ENCODE data around the gene HDAC10. TPM values are rescaled to one million over a fixed set of nuclear protein-coding genes. Genes with fewer than 3 reads are reported as not detected.

HDAC10 gene
- total RNA-seq, 1 donor from 2014 or later: 47.9 TPM

DNA sequence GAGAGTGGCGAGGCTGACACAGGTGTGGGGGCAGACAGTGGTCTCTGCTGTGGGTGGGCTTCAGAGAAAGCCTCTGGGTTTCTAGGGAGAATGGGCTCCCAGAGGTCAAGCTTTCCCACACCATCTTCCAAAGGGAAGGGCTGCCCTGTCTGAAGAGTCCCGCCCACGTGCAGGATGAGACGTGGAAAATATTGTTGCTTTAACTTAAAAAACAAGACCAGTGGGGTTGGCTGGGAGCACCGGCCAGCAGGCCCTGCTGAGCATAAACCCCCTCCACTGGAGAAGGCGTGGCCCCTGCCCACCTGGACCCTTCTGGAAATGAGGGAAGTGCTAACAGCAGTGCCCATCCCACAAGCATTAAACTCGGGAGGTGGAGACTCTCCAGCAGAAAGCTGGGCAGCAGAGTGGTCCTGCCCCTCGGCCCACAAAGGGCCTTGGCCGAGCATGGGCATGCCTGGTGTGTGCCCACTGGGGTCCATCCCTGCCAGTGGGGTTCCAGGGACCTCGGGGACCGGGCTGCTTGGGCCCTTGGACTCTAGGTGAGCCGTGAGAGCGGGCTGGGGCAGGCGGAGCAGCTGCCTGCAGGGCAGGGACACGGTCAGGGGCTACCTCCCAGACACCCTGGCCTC, 34.9 kb downstream of the HDAC10 start:
- no peak for ATAC-seq
- peak; percentile 36 for DNase-seq
- Histone ChIP-seq H3K27ac (no peak overlapping the region), H3K4me1 (peaks cover 6% of the 10 kb centered on the region), H3K4me3 (no peak overlapping the region), H3K27me3 (ENCODE audit: low read depth) (no peaks in the 10 kb centered on the region), H3K36me3 (peaks cover 91% of the 10 kb centered on the region), H3K9me3 (no peaks in the 10 kb centered on the region)
- intact Hi-C loops (cut with DNase I): no loop called here
- no peak for TF ChIP-seq CTCF (IDR thresholded peaks at IDR 0.05)

DNA sequence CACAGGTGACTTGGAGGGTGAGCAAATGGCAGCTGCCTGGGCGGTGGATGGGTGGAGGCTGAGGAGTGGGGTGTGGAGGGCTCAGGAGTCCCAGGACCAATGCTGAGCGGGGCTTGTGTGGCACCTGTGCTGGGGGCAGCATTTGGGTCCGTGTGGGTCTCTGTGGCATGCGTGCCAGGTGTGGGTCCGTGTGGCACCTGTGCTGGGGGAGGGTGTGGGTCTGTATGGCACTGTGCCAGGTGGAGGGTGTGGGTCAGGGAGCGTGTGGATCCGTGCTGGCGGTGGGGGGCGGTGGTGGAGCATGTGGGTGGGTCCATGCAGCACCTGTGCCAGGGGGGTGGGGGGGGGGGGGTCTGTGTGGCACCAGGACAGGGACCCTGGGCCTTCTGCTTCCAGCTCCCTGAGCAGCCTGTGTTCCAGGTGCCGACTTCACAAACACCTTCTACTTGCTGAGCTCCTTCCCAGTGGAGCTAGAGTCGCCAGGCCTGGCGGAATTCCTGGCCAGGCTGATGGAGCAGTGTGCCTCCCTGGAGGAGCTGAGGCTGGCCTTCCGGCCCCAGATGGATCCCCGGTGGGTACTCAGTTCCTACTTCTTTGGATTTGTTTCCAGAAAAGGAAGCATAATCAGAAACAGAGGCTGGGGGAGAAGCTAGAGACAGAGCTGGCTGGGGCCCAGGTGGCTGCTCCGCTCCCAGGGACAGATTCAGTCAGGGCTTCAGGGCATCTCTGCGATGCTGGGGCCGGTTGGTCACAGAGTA, 35.6 kb downstream of the HDAC10 start:
- Histone ChIP-seq H3K4me3 (no peak overlapping the region), H3K27me3 (ENCODE audit: low read depth) (no peaks in the 10 kb centered on the region), H3K36me3 (peaks cover 91% of the 10 kb centered on the region), H3K27ac (no peak overlapping the region), H3K9me3 (no peaks in the 10 kb centered on the region), H3K4me1 (peaks cover 6% of the 10 kb centered on the region)
- no peak for TF ChIP-seq CTCF (IDR thresholded peaks at IDR 0.05)
- intact Hi-C loops (cut with DNase I): no loop called here
- peak; percentile 38 for DNase-seq
- no peak for ATAC-seq

GRCh38 chr22:50213263-50213662, 37.8 kb downstream of the HDAC10 start:
- Histone ChIP-seq H3K4me3 (no peak overlapping the region), H3K4me1 (no peaks in the 10 kb centered on the region), H3K9me3 (no peaks in the 10 kb centered on the region), H3K27me3 (ENCODE audit: low read depth) (no peaks in the 10 kb centered on the region), H3K36me3 (peaks cover 98% of the 10 kb centered on the region), H3K27ac (no peak overlapping the region)
- no peak for TF ChIP-seq CTCF (IDR thresholded peaks at IDR 0.05)
- intact Hi-C loops (cut with DNase I): no loop called here
- DNase-seq: no peak
- no peak for ATAC-seq

- Histone ChIP-seq H3K4me3 (no peak overlapping the region), H3K4me1 (peaks cover 14% of the 10 kb centered on the region), H3K9me3 (no peaks in the 10 kb centered on the region), H3K27me3 (ENCODE audit: low read depth) (no peaks in the 10 kb centered on the region), H3K36me3 (peaks cover 98% of the 10 kb centered on the region), H3K27ac (no peak overlapping the region)
- ATAC-seq (no peak), DNase-seq (no peak)
- TF ChIP-seq CTCF (IDR thresholded peaks at IDR 0.05): no peak
- intact Hi-C loops (cut with DNase I): no loop called here
Observed at GRCh38 chr22:50211147-50211546, 39.9 kb downstream of the HDAC10 start.

DNA sequence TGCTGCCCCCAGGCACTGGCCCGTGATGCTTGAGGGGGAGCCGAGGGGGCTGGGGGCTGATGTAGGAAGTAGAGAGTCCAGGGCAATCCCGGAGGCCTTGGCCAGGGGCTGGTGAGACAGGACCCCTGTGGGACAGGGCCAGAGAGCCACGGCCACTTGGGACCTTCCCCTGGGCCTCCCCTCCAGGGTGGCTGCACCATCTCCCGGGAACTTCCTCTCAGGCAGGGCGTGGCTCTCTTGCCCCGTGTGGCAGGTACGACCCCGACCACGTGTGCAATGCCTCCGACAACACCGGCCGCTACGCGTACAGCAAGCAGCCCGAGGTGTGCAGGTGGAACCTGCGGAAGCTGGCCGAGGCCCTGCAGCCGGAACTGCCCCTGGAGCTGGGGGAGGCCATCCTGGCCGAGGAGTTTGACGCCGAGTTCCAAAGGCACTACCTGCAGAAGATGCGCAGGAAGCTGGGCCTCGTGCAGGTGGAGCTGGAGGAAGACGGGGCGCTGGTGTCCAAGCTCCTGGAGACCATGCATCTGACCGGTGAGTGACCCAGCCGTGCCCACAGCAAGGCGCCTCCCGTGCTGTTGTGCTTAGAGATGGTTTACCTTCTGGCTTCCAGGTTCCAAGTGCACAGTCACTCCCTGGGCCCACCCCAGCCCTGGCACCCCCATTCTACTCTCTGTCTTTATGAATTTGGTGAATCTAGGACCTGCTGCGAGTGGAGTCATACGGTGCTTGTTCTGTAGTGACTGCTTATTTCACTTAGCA, 40.5 kb downstream of the HDAC10 start:
- H3K27ac ChIP-seq: no peak overlapping the region
- DNase-seq (peak; percentile 48), ATAC-seq (peak in 1 of 2 donors; percentile 4)
- no peaks in the 10 kb centered on the region for H3K9me3 ChIP-seq
- intact Hi-C loops (cut with DNase I): no loop called here
- no peak for TF ChIP-seq CTCF (IDR thresholded peaks at IDR 0.05)
- H3K27me3 ChIP-seq (ENCODE audit: low read depth): no peaks in the 10 kb centered on the region
- peaks cover 97% of the 10 kb centered on the region for H3K36me3 ChIP-seq
- H3K4me1 ChIP-seq: peaks cover 14% of the 10 kb centered on the region
- no peak overlapping the region for H3K4me3 ChIP-seq

Measured in lower lobe of right lung (tissue), 2 donors.